Right atrium auricular region (tissue), 2 donors: ENCODE data around the gene ERP44. TPM values are rescaled to one million over a fixed set of nuclear protein-coding genes. Genes with fewer than 3 reads are reported as not detected.

Experiments used
- DNase-seq: peaks from one replicate; pipeline ENCODE4 v3.0.0-alpha.2; 2019; ENCODE audit warnings: low spot score
- H3K27ac ChIP-seq, 2 donors: fragments of 200-600 bp; sonication (generic); 1 replicate in 1 of 2; 2 replicates in 1 of 2; pipeline ENCODE4 v1.5.1; 2016 to 2019
- H3K27me3 ChIP-seq, 2 donors: fragments of 200-600 bp; sonication (generic); one replicate each; pipeline versions ENCODE4 v1.5.1 to v1.6.0; 2017 to 2019
- H3K36me3 ChIP-seq: fragments of 200-600 bp; sonication (generic); one replicate; pipeline ENCODE4 v1.5.1; 2016
- H3K4me1 ChIP-seq, 2 donors: fragments of 200-600 bp; sonication (generic); one replicate each; pipeline versions ENCODE4 v1.5.1 to v1.6.0; 2017 to 2019
- H3K4me3 ChIP-seq, 2 donors: fragments of 200-600 bp; sonication (generic); 1 replicate in 1 of 2; 2 replicates in 1 of 2; pipeline ENCODE4 v1.5.1; 2017 to 2019; ENCODE audit warnings: mild to moderate bottlenecking in 1 of 2, moderate library complexity in 1 of 2
- H3K9me3 ChIP-seq, 2 donors: fragments of 200-600 bp; sonication (generic); one replicate each; pipeline ENCODE4 v1.5.1; 2019
- total RNA-seq, 2 donors: library from RNA; depleted of rRNA; stranded (reverse); fragments of >200 nt; gene quantifications; one replicate each; pipeline ENCODE4 v1.1.0, GENCODE V29; 2016
- TF ChIP-seq, protein P1 (sequence below), 2 donors: fragments of 200-600 bp; sonication (generic); IDR thresholded peaks; one replicate each; pipeline ENCODE4 v1.5.1; 2019; ENCODE audit warnings: antibody characterized with exemption in 2 of 2

ERP44 gene
- total RNA-seq, 2 donors from 2014 or later: 11.0 to 12.9 TPM

GRCh38 chr9:100104314-100104713 lies 5.5 kb upstream of the ERP44 start:
- TF ChIP-seq, protein P1, sequence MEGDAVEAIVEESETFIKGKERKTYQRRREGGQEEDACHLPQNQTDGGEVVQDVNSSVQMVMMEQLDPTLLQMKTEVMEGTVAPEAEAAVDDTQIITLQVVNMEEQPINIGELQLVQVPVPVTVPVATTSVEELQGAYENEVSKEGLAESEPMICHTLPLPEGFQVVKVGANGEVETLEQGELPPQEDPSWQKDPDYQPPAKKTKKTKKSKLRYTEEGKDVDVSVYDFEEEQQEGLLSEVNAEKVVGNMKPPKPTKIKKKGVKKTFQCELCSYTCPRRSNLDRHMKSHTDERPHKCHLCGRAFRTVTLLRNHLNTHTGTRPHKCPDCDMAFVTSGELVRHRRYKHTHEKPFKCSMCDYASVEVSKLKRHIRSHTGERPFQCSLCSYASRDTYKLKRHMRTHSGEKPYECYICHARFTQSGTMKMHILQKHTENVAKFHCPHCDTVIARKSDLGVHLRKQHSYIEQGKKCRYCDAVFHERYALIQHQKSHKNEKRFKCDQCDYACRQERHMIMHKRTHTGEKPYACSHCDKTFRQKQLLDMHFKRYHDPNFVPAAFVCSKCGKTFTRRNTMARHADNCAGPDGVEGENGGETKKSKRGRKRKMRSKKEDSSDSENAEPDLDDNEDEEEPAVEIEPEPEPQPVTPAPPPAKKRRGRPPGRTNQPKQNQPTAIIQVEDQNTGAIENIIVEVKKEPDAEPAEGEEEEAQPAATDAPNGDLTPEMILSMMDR (IDR thresholded peaks at IDR 0.05): no peak
- Histone ChIP-seq H3K4me3 (no peak overlapping the region), H3K4me1 (peaks cover 0 to 9% of the 10 kb centered on the region in 2 donors), H3K27ac (no peak overlapping the region), H3K36me3 (peaks cover 31% of the 10 kb centered on the region), H3K9me3 (no peaks in the 10 kb centered on the region), H3K27me3 (no peaks in the 10 kb centered on the region)
- DNase-seq: no peak

GRCh38 chr9:100101608-100102007 lies 2.8 kb upstream of the ERP44 start:
- TF ChIP-seq, protein P1 (IDR thresholded peaks at IDR 0.05): no peak
- Histone ChIP-seq H3K4me1 (peaks cover 0 to 25% of the 10 kb centered on the region in 2 donors), H3K36me3 (peaks cover 26% of the 10 kb centered on the region), H3K9me3 (no peaks in the 10 kb centered on the region), H3K27ac (no peak overlapping the region), H3K4me3 (no peak overlapping the region), H3K27me3 (no peaks in the 10 kb centered on the region)
- DNase-seq: no peak

DNA sequence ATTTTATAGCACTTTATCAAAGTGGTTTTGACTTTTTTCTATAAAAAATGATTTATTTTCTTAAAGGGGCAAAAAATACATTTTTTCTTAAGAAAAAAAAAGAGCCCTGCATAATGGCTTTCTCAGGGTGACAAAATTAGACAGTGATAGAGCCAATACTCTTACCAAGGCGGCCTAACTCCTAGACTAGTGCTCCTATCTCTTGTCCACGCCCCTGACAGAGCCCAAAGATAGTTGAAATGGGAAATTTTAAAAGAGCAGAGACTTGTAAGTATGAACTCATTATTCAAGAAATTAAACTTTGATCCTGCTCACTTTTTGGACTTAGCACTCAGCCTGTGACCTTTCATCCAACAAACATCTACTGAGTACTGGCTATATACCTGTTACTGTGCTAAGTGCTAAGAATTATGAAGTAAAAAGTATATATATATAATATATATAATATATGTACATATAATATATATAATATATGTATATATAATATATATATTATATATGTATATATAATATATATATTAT lies 1.4 kb upstream of the ERP44 start:
- peaks cover 0 to 29% of the 10 kb centered on the region in 2 donors for H3K4me1 ChIP-seq
- no peaks in the 10 kb centered on the region for H3K9me3 ChIP-seq
- peak overlapping the region; percentile 80 to 98 for H3K4me3 ChIP-seq
- no peak for DNase-seq
- peaks cover 12% of the 10 kb centered on the region for H3K36me3 ChIP-seq
- TF ChIP-seq, protein P1 (IDR thresholded peaks at IDR 0.05): no peak
- H3K27me3 ChIP-seq: no peaks in the 10 kb centered on the region
- peak overlapping the region; percentile 88 to 93 for H3K27ac ChIP-seq

DNA sequence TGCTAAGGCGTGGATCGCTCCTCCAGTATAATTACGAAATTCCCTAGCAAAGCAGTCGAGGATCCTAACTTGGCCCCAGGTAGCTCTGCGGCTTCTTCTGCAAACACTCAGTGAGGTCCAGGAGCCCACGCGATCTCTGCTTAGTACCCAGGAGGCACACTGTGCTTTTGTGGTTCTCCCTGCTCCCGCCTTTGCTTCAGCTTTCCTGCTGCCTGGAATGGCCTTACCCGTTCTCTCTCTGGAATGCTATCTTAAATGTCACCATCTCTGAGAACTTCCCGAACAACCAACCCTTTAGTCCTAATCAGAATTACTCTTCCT lies 882 bp upstream of the ERP44 start:
- Histone ChIP-seq H3K27me3 (no peaks in the 10 kb centered on the region), H3K9me3 (no peaks in the 10 kb centered on the region), H3K27ac (peak overlapping the region; percentile 88 to 93), H3K36me3 (peaks cover 7% of the 10 kb centered on the region), H3K4me3 (peak overlapping the region; percentile 80 to 98), H3K4me1 (peaks cover 0 to 29% of the 10 kb centered on the region in 2 donors)
- TF ChIP-seq, protein P1 (IDR thresholded peaks at IDR 0.05): no peak
- no peak for DNase-seq

- H3K36me3 ChIP-seq: no peaks in the 10 kb centered on the region
- no peaks in the 10 kb centered on the region for H3K27me3 ChIP-seq
- peak overlapping the region; percentile 84 to 93 for H3K27ac ChIP-seq
- TF ChIP-seq, protein P1 (IDR thresholded peaks at IDR 0.05): no peak
- peak overlapping the region; percentile 80 to 98 for H3K4me3 ChIP-seq
- no peaks in the 10 kb centered on the region for H3K9me3 ChIP-seq
- no peak for DNase-seq
- peaks cover 0 to 32% of the 10 kb centered on the region in 2 donors for H3K4me1 ChIP-seq
These were observed 534 bp downstream of the ERP44 start for GRCh38 chr9:100098046-100098886.
